Neural cell (in vitro differentiated cells): Measurements from ENCODE around the gene PHTF2. TPM values are rescaled to one million over a fixed set of nuclear protein-coding genes. Genes with fewer than 3 reads are reported as not detected.

Experiments used
- H2AFZ ChIP-seq: fragments of 200-600, 300-800 bp; sonication (generic), shearing (Covaris generic); 2 replicates; pipeline ENCODE4 v1.6.0; 2014; ENCODE audit warnings: low read depth, mild to moderate bottlenecking, antibody characterized with exemption, low read length, moderate library complexity
- H3F3A ChIP-seq: fragments of 200-600 bp; shearing (Covaris generic); 2 replicates; pipeline ENCODE4 v1.6.1; 2016; ENCODE audit warnings: mild to moderate bottlenecking, moderate library complexity, mixed read lengths, antibody characterized with exemption, low read length; ENCODE audit not compliant: insufficient read depth, poor library complexity, severe bottlenecking
- H3K27ac ChIP-seq: fragments of 200-600, 300-800 bp; sonication (generic), shearing (Covaris generic); 2 replicates; pipeline ENCODE4 v1.5.1; 2014; ENCODE audit warnings: mild to moderate bottlenecking, low read length, moderate library complexity
- H3K27me3 ChIP-seq: fragments of 300-800, 200-600 bp; sonication (generic), shearing (Covaris generic); 2 replicates; pipeline ENCODE4 v1.6.0; 2014; ENCODE audit warnings: mild to moderate bottlenecking, low read depth, low read length, moderate library complexity; ENCODE audit not compliant: insufficient read depth
- H3K36me3 ChIP-seq: fragments of 300-800, 200-600 bp; sonication (generic), shearing (Covaris generic); 2 replicates; pipeline ENCODE4 v1.5.1; 2014; ENCODE audit warnings: mild to moderate bottlenecking, antibody characterized with exemption, low read length, moderate library complexity; ENCODE audit not compliant: insufficient read depth
- H3K4me2 ChIP-seq: fragments of 300-800, 200-600 bp; sonication (generic), shearing (Covaris generic); 2 replicates; pipeline ENCODE4 v1.6.0; 2014; ENCODE audit warnings: mild to moderate bottlenecking, low read length
- H3K4me3 ChIP-seq: fragments of 300-800, 200-600 bp; sonication (generic), shearing (Covaris generic); 2 replicates; pipeline ENCODE4 v1.5.1; 2014; ENCODE audit warnings: mild to moderate bottlenecking, low read length, moderate library complexity
- H3K79me2 ChIP-seq: fragments of 200-600 bp; shearing (Covaris generic); replicated peaks from 2 replicates; pipeline ENCODE4 v1.6.0; 2014; ENCODE audit warnings: mild to moderate bottlenecking, low read length, moderate library complexity; ENCODE audit not compliant: insufficient read depth
- H3K9ac ChIP-seq: fragments of 300-800, 200-600 bp; sonication (generic), shearing (Covaris generic); 2 replicates; pipeline ENCODE4 v1.6.1; 2016; ENCODE audit warnings: mild to moderate bottlenecking, low read length, mixed read lengths
- H3K9me2 ChIP-seq: fragments of 200-600 bp; shearing (Covaris generic); 2 replicates; pipeline ENCODE4 v1.6.1; 2016; ENCODE audit warnings: mild to moderate bottlenecking, low read length, mixed read lengths; ENCODE audit not compliant: insufficient read depth
- H3K9me3 ChIP-seq: fragments of 200-600, 300-800 bp; sonication (generic), shearing (Covaris generic); 2 replicates; pipeline ENCODE4 v1.6.1; 2016; ENCODE audit warnings: mild to moderate bottlenecking, mixed run types, low read length, moderate library complexity, mixed read lengths
- H4K20me1 ChIP-seq: fragments of 200-600 bp; shearing (Covaris generic); 2 replicates; pipeline ENCODE4 v1.6.1; 2016; ENCODE audit warnings: mild to moderate bottlenecking, mixed run types; ENCODE audit not compliant: insufficient read depth
- CTCF ChIP-seq: fragments of 450-650 bp; IDR thresholded peaks from 2 replicates; pipeline ENCODE4 v1.5.1; 2014; ENCODE audit warnings: antibody characterized with exemption, mild to moderate bottlenecking, moderate library complexity; ENCODE audit not compliant: poor library complexity, severe bottlenecking
- EP300 ChIP-seq: fragments of 450-650 bp; conservative IDR thresholded peaks from 2 replicates; pipeline ENCODE4 v1.6.1; 2014; ENCODE audit warnings: antibody characterized with exemption, mild to moderate bottlenecking, moderate library complexity; ENCODE audit not compliant: poor library complexity, severe bottlenecking
- EZH2 ChIP-seq: fragments of 200-600, 300-800 bp; shearing (Covaris generic), sonication (generic); IDR thresholded peaks from 2 replicates; pipeline ENCODE4 v1.6.1; 2014; ENCODE audit warnings: antibody characterized with exemption, low read length, borderline replicate concordance, mild to moderate bottlenecking; ENCODE audit not compliant: insufficient read depth, poor library complexity, severe bottlenecking
- MXI1 ChIP-seq: fragments of 450-650 bp; conservative IDR thresholded peaks from 2 replicates; pipeline ENCODE4 v1.6.1; 2014; ENCODE audit warnings: antibody characterized with exemption, mild to moderate bottlenecking; ENCODE audit not compliant: poor library complexity, severe bottlenecking
- POLR2AphosphoS5 ChIP-seq: IDR thresholded peaks from 2 replicates; pipeline ENCODE4 v1.6.1; 2012
- RAD21 ChIP-seq: fragments of 450-650 bp; conservative IDR thresholded peaks from 2 replicates; pipeline ENCODE4 v1.6.1; 2014; ENCODE audit warnings: antibody characterized with exemption, mild to moderate bottlenecking, moderate library complexity
- REST ChIP-seq: IDR thresholded peaks from 2 replicates; pipeline ENCODE4 v1.6.1; 2012; ENCODE audit warnings: borderline replicate concordance
- SMC3 ChIP-seq: fragments of 450-650 bp; conservative IDR thresholded peaks from 2 replicates; pipeline ENCODE4 v1.6.1; 2014; ENCODE audit warnings: antibody characterized with exemption, mild to moderate bottlenecking, moderate library complexity; ENCODE audit not compliant: poor library complexity
- TAF1 ChIP-seq: IDR thresholded peaks from 2 replicates; pipeline ENCODE4 v1.6.1; 2012; ENCODE audit warnings: low read depth
- polyA plus RNA-seq: library from polyadenylated mRNA; depleted of rRNA; stranded (reverse); fragments of >200 nt; gene quantifications from 2 replicates; pipeline ENCODE4 v1.2.3, GENCODE V29; 2014

The PHTF2 gene
- polyA plus RNA-seq, 1 donor from 2014 or later: 34.4 TPM

GRCh38 chr7:77812290-77812685, 13.7 kb downstream of the PHTF2 start:
- Histone ChIP-seq H3K79me2 (peaks cover 34% of the 10 kb centered on the region), H3K4me2 (no peak overlapping the region), H3K27ac (no peak overlapping the region)

GRCh38 chr7:77813180-77813579, 14.6 kb downstream of the PHTF2 start:
- Histone ChIP-seq H3K9ac (no peak overlapping the region), H2AFZ (no peak overlapping the region), H3K9me3 (no peaks in the 10 kb centered on the region), H3F3A (no peaks in the 10 kb centered on the region), H4K20me1 (no peaks in the 10 kb centered on the region), H3K79me2 (peaks cover 28% of the 10 kb centered on the region), H3K27me3 (no peaks in the 10 kb centered on the region), H3K27ac (no peak overlapping the region), H3K4me3 (no peak overlapping the region), H3K4me2 (no peak overlapping the region), H3K9me2 (no peaks in the 10 kb centered on the region), H3K36me3 (no peaks in the 10 kb centered on the region)
- TF ChIP-seq REST (no peak), EP300 (no peak), SMC3 (no peak), CTCF (no peak), MXI1 (no peak), TAF1 (no peak)

More at GRCh38 chr7:77812290-77812685, 13.7 kb downstream of the PHTF2 start:
- Histone ChIP-seq H3K4me3 (no peak overlapping the region), H3K9me2 (no peaks in the 10 kb centered on the region), H3K9ac (no peak overlapping the region), H3K9me3 (no peaks in the 10 kb centered on the region), H3K27me3 (no peaks in the 10 kb centered on the region), H3K36me3 (no peaks in the 10 kb centered on the region), H2AFZ (no peak overlapping the region), H4K20me1 (no peaks in the 10 kb centered on the region), H3F3A (no peaks in the 10 kb centered on the region)
- no peak for TF ChIP-seq TAF1
- no peak for TF ChIP-seq EP300
- TF ChIP-seq MXI1: no peak
- no peak for TF ChIP-seq EZH2
- no peak for TF ChIP-seq POLR2AphosphoS5
- no peak for TF ChIP-seq SMC3
- TF ChIP-seq REST: no peak
- TF ChIP-seq RAD21: no peak
- TF ChIP-seq CTCF: no peak
